Measurements from ENCODE around the gene RAP1GAP2.

RAP1GAP2 gene

GRCh38 chr17:2852729-2853282 lies 56.6 kb downstream of the RAP1GAP2 start:
- FAIRE-seq (no peak), DNase-seq (ENCODE audit: low spot score) (no peak)

DNA sequence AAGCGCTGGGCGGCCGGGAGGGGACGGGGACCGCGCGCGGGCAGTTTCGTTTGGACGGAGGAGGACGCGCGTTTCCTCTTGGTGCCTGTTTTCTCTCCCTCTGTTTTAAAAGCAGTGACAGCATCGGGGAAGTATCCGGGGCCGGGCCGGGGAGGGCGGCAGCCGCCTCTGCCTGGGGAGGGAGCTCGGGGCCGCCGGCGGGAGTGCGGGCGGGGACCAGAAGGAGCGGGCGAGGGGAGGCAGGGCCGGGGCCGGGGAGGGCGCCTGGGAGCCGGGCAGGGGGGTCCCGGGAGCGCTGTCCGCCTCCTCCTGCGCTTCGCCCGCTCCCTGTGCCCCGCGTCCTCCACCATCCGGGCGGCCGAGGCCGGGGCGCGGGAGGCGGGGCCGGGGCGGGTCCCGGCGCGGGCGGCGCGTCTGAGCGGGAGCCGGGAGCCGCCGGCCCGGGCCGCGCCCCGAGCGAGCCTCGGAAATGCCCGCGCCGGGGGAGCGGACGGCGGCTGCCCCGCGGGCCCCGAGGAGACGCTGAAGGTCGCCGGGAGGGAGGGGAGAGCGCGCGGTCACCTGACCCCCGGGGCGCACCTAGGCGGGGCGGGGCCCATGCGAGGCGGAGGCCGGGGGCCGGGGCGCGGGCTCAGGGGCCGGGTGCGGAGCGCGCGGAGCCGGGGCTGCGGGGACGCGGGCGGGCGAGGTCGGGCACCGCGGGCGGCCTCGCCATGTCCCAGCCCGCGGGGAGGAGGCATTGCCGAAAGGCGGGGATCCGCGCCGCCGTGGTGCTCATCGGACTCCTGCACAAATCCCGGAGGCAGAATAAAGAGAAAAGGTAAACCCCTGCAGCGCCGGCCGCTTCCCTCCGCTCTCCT lies 57.3 kb downstream of the RAP1GAP2 start:
- FAIRE-seq (no peak), DNase-seq (ENCODE audit: low spot score) (no peak)

DNA sequence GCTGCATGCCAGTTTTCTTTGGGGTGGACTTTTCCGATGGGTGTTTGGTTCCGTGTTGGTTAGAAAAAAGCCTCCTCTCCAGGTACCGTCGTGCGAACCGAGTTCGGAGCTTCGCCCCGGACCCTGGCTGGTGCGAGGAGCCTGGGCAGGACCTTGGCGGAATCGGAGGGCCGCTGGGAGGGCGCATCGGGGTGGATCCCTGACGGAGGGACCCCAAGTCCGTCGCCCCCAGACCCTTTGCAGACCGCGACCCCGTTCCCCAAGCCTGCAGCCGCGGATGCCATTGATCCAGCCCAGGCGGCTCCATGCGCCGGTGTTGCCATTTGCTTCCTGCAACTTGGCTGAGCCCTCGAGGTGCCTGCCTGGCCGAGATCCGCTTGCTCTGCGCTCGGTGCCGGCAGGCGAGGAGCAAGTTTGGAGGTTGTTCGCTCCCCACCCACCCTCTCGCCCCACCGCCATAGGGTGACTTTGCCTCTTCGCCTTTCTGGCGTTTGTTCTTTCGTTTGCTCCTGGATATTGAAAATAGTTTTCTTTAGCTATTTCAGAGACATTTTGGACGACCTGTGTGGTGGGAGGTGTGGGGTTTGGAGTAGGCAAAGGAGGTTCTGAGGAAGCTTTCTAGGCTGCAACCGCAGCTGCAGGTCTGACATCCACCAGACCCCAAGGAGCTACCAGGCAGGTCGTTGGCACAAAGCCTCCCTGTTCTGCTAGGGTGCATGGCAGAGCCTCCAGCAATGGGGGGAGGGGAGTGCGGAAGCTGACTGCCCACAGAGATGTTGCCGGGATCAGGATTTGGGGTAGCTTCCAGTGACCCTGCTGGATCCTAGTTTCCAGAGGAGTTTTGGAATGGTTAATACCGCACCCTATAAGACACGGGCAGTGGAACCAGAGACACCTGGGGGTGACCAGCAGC lies 58.2 kb downstream of the RAP1GAP2 start:
- FAIRE-seq (no peak), DNase-seq (ENCODE audit: low spot score) (no peak)

- FAIRE-seq: no peak
- DNase-seq (ENCODE audit: low spot score): no peak
Measured at GRCh38 chr17:2855063-2855600, 58.9 kb downstream of the RAP1GAP2 start.

- FAIRE-seq: no peak
- DNase-seq (ENCODE audit: low spot score): no peak
Measured at GRCh38 chr17:2856727-2857126, 60.5 kb downstream of the RAP1GAP2 start.

- no peak for FAIRE-seq
- no peak for DNase-seq (ENCODE audit: low spot score)
Measured at GRCh38 chr17:2860045-2860444, 63.8 kb downstream of the RAP1GAP2 start.

GRCh38 chr17:2860883-2861282 lies 64.6 kb downstream of the RAP1GAP2 start:
- FAIRE-seq (no peak), DNase-seq (ENCODE audit: low spot score) (no peak)

DNA sequence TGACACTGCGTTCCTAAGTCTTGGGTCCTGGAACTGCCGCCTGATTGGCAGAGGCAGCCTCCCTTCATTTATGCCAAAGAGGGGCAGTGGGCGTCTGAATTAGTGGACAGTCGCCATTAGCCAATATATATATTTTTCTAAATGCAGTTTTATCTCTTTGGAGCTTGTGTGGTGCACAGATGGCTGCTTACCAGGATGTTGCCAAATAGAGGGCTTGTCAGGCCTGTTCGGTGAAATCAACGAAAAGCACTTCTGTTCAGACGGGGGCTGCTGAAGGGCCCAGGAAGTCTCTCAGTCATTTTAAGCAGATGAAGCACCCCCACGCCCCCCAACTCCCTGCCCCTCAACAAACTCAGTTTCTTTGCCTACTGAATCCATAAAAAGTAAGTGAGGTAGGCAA lies 66.0 kb downstream of the RAP1GAP2 start:
- DNase-seq (ENCODE audit: low spot score): no peak
- no peak for FAIRE-seq

DNA sequence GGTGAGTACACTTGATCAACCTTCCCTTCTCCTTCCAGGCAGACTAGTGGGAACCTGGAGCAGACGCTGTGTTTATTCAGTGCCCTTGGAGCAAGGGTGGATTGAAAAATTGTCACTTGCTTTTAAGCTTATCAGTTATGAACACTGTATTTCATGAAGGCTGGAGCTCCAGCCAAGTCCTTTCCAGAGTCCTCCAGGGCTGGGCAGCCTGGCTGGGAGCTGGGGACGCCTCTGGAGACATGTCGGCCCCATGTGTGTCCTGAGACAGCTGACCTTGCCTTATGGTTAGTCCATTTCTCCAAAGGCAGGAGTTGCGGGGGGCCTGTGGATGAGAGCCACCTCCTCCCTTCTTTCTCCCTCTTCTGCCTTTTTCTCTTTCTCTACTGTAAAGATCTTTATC lies 67.0 kb downstream of the RAP1GAP2 start:
- DNase-seq (ENCODE audit: low spot score) (no peak), FAIRE-seq (no peak)

DNA sequence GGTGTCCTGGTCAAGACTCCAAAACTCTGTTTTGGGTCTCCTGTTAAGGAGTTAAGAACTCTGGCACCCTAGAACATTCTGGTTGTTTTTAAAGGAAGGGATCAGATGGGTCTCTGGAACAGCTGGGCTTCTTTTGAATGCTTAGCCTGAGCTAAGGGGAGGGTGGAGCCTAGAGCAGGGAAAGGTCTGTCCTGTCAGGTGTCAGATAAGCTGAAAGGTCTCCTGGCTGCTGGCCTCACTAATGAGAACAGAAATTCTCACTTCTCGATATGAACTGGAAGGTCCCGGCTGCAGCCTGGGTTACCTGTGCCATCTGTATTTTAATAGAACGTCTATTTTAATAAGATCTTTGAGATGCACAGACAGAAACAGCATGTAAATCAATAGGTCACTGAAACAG lies 69.0 kb downstream of the RAP1GAP2 start:
- DNase-seq (ENCODE audit: low spot score) (no peak), FAIRE-seq (no peak)

DNA sequence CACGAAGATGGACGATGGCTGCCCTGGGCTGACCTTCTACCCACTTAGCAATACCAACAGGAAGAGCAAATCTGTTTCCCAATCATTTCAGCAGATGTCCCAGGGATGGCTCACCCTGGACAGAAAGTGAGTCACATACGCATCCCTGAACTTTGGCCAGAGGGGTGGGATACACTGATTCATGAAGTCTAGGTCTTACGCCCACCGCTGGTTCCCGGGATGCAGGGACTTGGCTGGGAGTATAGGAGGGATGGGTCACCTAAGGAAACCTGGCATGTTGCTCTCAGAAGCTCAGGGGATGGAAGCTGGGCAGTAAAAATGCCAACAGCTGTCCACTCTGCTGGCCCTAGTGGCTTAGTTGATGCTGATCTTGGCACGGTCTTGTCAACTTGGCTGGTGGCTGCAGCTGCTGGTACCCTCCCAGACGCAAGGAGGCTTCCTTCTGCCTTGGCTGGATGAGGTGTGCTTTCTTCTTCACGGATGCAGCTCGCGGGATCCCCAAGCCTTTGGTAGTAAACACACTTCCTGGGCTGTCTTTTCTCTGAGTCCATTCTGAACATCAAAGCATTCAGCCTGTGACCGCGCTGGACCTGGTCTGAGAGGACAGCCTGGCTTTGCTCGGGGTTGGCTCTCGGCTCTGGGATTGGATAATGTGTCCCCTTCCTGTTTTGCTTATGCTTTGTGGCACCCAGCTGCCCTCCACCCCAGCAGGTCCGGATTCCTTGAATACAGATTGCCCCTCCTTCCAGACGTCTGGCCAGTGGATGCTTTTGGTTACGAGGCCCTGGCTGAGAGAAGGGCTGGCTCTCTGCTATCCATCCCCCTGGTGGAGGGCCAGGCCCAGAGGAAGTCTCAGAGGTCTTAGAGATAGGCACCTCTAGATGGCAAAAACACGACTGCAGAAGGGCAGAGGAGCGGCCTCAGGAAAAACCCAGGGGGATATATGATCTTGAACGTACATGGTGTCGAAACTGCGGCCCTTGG lies 71.5 kb downstream of the RAP1GAP2 start:
- DNase-seq (ENCODE audit: low spot score) (no peak), FAIRE-seq (no peak)

- DNase-seq (ENCODE audit: low spot score) (no peak), FAIRE-seq (no peak)
Measured at GRCh38 chr17:2869604-2870003, 73.4 kb downstream of the RAP1GAP2 start.

DNA sequence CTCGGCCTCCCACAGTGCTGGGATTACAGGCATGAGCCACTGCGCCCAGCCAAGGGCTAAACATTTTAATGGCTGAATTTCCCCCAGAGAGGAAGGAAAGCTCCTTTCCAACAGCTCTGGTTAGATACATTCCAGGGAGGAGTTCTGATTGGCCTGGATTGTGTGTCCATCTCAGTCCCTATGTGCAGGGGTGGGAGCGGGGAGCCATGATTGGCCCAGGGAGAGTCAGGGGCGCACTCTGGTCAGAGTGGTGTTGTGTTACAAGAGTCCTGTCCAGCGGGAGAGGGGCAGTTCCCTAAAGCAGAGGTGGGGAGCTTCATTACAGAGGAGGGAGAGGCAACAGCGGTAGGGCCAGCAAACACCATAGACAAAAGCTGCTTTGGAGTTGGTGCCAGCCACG lies 75.0 kb downstream of the RAP1GAP2 start:
- DNase-seq (ENCODE audit: low spot score) (no peak), FAIRE-seq (no peak)

- no peak for DNase-seq (ENCODE audit: low spot score)
- no peak for FAIRE-seq
Measured at GRCh38 chr17:2871720-2872119, 75.5 kb downstream of the RAP1GAP2 start.

- DNase-seq (ENCODE audit: low spot score) (no peak), FAIRE-seq (no peak)
Measured at GRCh38 chr17:2872282-2872681, 76.0 kb downstream of the RAP1GAP2 start.

GRCh38 chr17:2874189-2874686 lies 78.0 kb downstream of the RAP1GAP2 start:
- FAIRE-seq (no peak), DNase-seq (ENCODE audit: low spot score) (no peak)

- DNase-seq (ENCODE audit: low spot score): no peak
- no peak for FAIRE-seq
Measured at GRCh38 chr17:2875608-2876007, 79.4 kb downstream of the RAP1GAP2 start.

DNA sequence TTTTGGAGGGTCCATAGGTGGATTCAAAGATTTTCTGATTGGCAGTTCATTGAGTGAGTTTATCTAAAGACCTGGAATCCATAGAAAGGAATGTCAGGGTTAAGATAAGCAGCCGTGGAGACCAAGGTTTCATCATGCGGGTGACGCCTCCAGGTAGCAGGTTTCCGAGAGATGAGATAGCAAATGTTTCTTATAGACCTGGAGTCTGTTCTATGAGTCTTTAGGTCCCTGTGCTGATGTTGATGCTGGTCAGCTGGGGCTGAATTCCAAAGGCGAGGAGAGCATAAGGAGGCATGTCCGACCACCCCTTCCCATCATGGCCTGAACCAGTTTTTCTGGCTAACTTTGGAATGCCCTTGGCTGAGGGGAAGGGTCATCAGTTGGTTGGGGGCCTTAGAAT lies 80.2 kb downstream of the RAP1GAP2 start:
- no peak for FAIRE-seq
- DNase-seq (ENCODE audit: low spot score): no peak

DNA sequence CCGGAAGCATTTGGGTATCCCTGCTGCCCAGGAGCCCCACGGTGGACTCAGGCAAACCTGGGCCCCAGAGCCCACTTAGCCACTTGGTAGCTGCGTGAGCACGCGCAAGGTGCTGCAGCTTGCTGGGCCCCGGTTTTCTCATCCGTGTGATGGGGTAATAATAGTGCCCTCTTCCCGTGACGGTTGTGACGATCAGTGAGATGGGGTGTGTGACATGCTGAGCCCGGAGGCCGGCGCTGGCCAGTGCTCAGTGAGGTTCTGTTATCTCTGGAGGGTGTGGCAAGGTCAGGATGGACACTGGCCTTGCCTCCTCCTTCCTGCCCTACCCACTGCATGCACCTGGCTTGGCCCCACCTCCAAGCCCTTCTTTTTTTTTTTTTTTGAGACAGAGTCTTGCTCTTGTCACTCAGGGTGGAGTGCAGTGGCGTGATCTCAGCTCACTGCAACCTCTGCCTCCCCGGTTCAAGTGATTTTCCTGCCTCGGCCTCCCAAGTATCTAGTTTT lies 82.6 kb downstream of the RAP1GAP2 start:
- no peak for DNase-seq (ENCODE audit: low spot score)
- FAIRE-seq: no peak

DNA sequence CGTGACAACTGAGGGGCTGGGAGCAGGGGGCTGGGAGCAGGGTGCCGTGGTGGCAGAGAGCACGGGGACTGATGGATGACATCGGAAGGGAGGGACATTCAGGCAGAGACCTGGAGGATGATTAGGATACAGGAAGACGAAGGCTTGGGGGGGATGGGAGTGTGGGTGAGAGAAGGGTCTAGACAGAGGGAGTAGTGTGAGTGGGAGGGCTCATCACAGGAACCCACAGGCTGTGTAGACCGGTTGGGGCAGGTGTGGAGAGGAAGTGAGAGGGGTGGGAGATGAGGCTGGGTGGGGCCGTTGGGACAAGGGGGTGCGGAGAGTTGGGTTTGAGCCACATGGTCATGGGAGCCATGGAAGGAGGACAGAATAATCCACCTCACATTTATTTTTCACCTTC lies 83.8 kb downstream of the RAP1GAP2 start:
- no peak for DNase-seq (ENCODE audit: low spot score)
- no peak for FAIRE-seq

Measured in RCC 7860 (cell line).